K562 (cell line): ENCODE results near the gene NVL. TPM values are rescaled to one million over a fixed set of nuclear protein-coding genes. Genes with fewer than 3 reads are reported as not detected.

Source experiments
- BRD9 ChIP-seq: fragments of 450-650 bp; IDR thresholded peaks from 2 replicates; pipeline ENCODE4 v1.6.1; 2018; ENCODE audit warnings: low read depth; ENCODE audit not compliant: partially characterized antibody
- NR3C1 ChIP-seq: sonication (generic); formaldehyde crosslinking; IDR thresholded peaks from 2 replicates; pipeline ENCODE4 v1.8.1; 2022; ENCODE audit warnings: missing genetic modification reagents
- RBM34 ChIP-seq: fragments of 200-400 bp; formaldehyde crosslinking; IDR thresholded peaks from 2 replicates; pipeline ENCODE4 v1.6.1; 2018; ENCODE audit warnings: low read length, borderline replicate concordance; ENCODE audit not compliant: insufficient read depth
- RBM39 ChIP-seq: fragments of 200-400 bp; formaldehyde crosslinking; optimal IDR thresholded peaks from 2 replicates; pipeline ENCODE3; 2018; ENCODE audit warnings: low read depth, low read length
- ZNF217 ChIP-seq: sonication (generic); formaldehyde crosslinking; IDR thresholded peaks from 2 replicates; pipeline ENCODE4 v1.8.0; 2022; ENCODE audit warnings: mild to moderate bottlenecking, missing genetic modification reagents
- polyA plus RNA-seq, 8 experiments: library from polyadenylated mRNA; depleted of rRNA in 4 of 8; stranded (reverse) in 5 of 8; unstranded in 3 of 8; fragments of >200 nt; fragmentation: Nextera tagmentation in 2 of 8; fragmentation: Illumina TruSeq in 1 of 8; extraction: Ambion mirVana in 2 of 8; extraction: Trizol in 1 of 8; gene quantifications; 2 replicates each; pipeline versions ENCODE4 v1.2.1 to v1.2.3, GENCODE V29; 2011 to 2014; ENCODE audit warnings: inconsistent platforms in 1 of 8, missing spikeins in 1 of 8
- total RNA-seq, 7 experiments: library from RNA; depleted of rRNA in 6 of 7; stranded (reverse); fragments of >200 nt in 6 of 7; fragmentation: Illumina TruSeq in 2 of 7; extraction: Trizol in 2 of 7; gene quantifications; 2 replicates each; pipeline versions ENCODE4 v1.2.1 to v1.2.3, GENCODE V29; 2011 to 2021; ENCODE audit warnings: low replicate concordance in 1 of 7
- TF ChIP-seq, protein P1 (sequence below): fragments of 200-800 bp; sonication (Bioruptor generic); IDR thresholded peaks from 2 replicates; pipeline ENCODE4 v1.6.1; 2016; ENCODE audit warnings: missing genetic modification characterization, missing compliant biosample characterization
- TF ChIP-seq, protein P2 (sequence below), 2 experiments: fragments of 450-650 bp; formaldehyde crosslinking in 1 of 2; IDR thresholded peaks; 2 replicates each; pipeline versions ENCODE4 v1.4.0 to v1.6.1; 2014 to 2020; ENCODE audit warnings: mild to moderate bottlenecking in 2 of 2, borderline replicate concordance in 1 of 2, low read depth in 1 of 2

Gene NVL
- total and polyA plus RNA-seq, 9 of the 15 experiments (the other 6 are each of a cell fraction or from before 2014, with no cell fraction given): 32.5 to 86.6 (median 62.9) TPM

DNA sequence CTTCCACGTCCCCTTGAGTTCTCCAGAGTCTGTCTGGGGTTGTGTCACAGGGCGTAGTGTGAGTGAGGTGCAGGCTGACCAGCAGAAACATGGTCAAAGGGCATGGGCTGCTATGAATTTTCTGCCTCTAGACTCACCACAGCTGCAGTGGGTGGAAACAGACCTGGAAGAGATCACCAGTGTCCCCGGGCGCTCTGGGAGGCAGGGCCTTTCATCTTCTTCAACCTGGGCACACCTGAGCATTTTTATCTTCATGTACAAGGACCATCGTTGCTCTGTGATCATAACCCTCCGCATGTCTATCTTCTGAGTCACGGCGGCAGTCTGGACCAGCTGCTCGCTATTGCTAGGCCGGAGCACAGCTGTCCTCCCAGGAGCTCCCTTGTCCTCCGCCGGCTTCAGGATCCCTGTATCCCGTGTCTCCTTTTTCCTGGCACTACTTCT lies 117.3 kb downstream of the NVL start (continued):
- TF ChIP-seq, protein P1, sequence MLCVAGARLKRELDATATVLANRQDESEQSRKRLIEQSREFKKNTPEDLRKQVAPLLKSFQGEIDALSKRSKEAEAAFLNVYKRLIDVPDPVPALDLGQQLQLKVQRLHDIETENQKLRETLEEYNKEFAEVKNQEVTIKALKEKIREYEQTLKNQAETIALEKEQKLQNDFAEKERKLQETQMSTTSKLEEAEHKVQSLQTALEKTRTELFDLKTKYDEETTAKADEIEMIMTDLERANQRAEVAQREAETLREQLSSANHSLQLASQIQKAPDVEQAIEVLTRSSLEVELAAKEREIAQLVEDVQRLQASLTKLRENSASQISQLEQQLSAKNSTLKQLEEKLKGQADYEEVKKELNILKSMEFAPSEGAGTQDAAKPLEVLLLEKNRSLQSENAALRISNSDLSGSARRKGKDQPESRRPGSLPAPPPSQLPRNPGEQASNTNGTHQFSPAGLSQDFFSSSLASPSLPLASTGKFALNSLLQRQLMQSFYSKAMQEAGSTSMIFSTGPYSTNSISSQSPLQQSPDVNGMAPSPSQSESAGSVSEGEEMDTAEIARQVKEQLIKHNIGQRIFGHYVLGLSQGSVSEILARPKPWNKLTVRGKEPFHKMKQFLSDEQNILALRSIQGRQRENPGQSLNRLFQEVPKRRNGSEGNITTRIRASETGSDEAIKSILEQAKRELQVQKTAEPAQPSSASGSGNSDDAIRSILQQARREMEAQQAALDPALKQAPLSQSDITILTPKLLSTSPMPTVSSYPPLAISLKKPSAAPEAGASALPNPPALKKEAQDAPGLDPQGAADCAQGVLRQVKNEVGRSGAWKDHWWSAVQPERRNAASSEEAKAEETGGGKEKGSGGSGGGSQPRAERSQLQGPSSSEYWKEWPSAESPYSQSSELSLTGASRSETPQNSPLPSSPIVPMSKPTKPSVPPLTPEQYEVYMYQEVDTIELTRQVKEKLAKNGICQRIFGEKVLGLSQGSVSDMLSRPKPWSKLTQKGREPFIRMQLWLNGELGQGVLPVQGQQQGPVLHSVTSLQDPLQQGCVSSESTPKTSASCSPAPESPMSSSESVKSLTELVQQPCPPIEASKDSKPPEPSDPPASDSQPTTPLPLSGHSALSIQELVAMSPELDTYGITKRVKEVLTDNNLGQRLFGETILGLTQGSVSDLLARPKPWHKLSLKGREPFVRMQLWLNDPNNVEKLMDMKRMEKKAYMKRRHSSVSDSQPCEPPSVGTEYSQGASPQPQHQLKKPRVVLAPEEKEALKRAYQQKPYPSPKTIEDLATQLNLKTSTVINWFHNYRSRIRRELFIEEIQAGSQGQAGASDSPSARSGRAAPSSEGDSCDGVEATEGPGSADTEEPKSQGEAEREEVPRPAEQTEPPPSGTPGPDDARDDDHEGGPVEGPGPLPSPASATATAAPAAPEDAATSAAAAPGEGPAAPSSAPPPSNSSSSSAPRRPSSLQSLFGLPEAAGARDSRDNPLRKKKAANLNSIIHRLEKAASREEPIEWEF (CRISPR knock-in tag): no peak
- TF ChIP-seq, protein P2, sequence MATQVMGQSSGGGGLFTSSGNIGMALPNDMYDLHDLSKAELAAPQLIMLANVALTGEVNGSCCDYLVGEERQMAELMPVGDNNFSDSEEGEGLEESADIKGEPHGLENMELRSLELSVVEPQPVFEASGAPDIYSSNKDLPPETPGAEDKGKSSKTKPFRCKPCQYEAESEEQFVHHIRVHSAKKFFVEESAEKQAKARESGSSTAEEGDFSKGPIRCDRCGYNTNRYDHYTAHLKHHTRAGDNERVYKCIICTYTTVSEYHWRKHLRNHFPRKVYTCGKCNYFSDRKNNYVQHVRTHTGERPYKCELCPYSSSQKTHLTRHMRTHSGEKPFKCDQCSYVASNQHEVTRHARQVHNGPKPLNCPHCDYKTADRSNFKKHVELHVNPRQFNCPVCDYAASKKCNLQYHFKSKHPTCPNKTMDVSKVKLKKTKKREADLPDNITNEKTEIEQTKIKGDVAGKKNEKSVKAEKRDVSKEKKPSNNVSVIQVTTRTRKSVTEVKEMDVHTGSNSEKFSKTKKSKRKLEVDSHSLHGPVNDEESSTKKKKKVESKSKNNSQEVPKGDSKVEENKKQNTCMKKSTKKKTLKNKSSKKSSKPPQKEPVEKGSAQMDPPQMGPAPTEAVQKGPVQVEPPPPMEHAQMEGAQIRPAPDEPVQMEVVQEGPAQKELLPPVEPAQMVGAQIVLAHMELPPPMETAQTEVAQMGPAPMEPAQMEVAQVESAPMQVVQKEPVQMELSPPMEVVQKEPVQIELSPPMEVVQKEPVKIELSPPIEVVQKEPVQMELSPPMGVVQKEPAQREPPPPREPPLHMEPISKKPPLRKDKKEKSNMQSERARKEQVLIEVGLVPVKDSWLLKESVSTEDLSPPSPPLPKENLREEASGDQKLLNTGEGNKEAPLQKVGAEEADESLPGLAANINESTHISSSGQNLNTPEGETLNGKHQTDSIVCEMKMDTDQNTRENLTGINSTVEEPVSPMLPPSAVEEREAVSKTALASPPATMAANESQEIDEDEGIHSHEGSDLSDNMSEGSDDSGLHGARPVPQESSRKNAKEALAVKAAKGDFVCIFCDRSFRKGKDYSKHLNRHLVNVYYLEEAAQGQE (IDR thresholded peaks at IDR 0.05; ENCODE audit: borderline replicate concordance): no peak
- TF ChIP-seq, protein P2 (CRISPR knock-in tag; IDR thresholded peaks at IDR 0.05; ENCODE audit: low read depth): no peak
- TF ChIP-seq ZNF217 (CRISPR knock-in tag) (no peak), RBM39 (no peak), NR3C1 (CRISPR knock-in tag) (no peak), BRD9 (no peak), RBM34 (no peak)
